Activated CD8-positive, alpha-beta memory T cell treated with anti-CD3 and anti-CD28 coated beads for 36 hours (primary cell): Measurements from ENCODE around the gene GSAP. TPM values are rescaled to one million over a fixed set of nuclear protein-coding genes. Genes with fewer than 3 reads are reported as not detected.

Experiments used
- CTCF ChIA-PET: fragments of 350-600 bp; sonication (Branson Sonifier 250); formaldehyde crosslinking; loops from one replicate; lab custom pipeline; 2021; ENCODE audit warnings: antibody characterized with exemption; lab: Charles Lee
- POLR2A ChIA-PET: fragments of 350-600 bp; sonication (Branson Sonifier 250); formaldehyde crosslinking; loops from one replicate; lab custom pipeline; 2021; ENCODE audit warnings: antibody characterized with exemption; lab: Charles Lee
- total RNA-seq, 2 experiments: library from RNA; stranded (reverse); gene quantifications; one replicate each; pipeline ENCODE4 v1.2.3, GENCODE V29; 2021

The GSAP gene
- total RNA-seq, 2 experiments from 2014 or later = 0.78 to 1.6 TPM

- CTCF ChIA-PET = no interaction called here
- POLR2A ChIA-PET = no interaction called here
Measured at GRCh38 chr7:77316219-77316978, 99.8 kb downstream of the GSAP start.

GRCh38 chr7:77315182-77315591 is 101.0 kb downstream of the GSAP start:
- ChIA-PET CTCF (interaction anchor here (1.1 kb wide), 1 partner anchor 32 kb away, joined by 3 read pairs; no protein-coding TSS in a partner anchor), POLR2A (no interaction called here)

GRCh38 chr7:77313876-77314480 is 102.2 kb downstream of the GSAP start:
- ChIA-PET POLR2A (no interaction called here), CTCF (interaction anchor here (1.1 kb wide), 1 partner anchor 31 kb away, joined by 3 read pairs; no protein-coding TSS in a partner anchor)

- POLR2A ChIA-PET = interaction anchor here (0.7 kb wide), 1 partner anchor 67 kb away, joined by 4 read pairs; no protein-coding TSS in a partner anchor
Measured at GRCh38 chr7:77313085-77313484, 103.1 kb downstream of the GSAP start.

GRCh38 chr7:77310982-77311381 is 105.2 kb downstream of the GSAP start:
- ChIA-PET POLR2A (no interaction called here), CTCF (no interaction called here)

More at GRCh38 chr7:77313085-77313484, 103.1 kb downstream of the GSAP start:
- CTCF ChIA-PET = no interaction called here

- POLR2A ChIA-PET = no interaction called here
- CTCF ChIA-PET = no interaction called here
Measured at GRCh38 chr7:77309714-77310220, 106.4 kb downstream of the GSAP start.

GRCh38 chr7:77308792-77309191 is 107.4 kb downstream of the GSAP start:
- POLR2A ChIA-PET = no interaction called here
- CTCF ChIA-PET = no interaction called here

- CTCF ChIA-PET = no interaction called here
- POLR2A ChIA-PET = no interaction called here
Measured at GRCh38 chr7:77306231-77307067, 109.7 kb downstream of the GSAP start.

- ChIA-PET CTCF (interaction anchor here (0.8 kb wide), 1 partner anchor 194 kb away, joined by 3 read pairs; no protein-coding TSS in a partner anchor), POLR2A (no interaction called here)
Measured at GRCh38 chr7:77295549-77295948, 120.6 kb downstream of the GSAP start.

- CTCF ChIA-PET = no interaction called here
- POLR2A ChIA-PET = no interaction called here
Measured at GRCh38 chr7:77293046-77293445, 123.1 kb downstream of the GSAP start.

GRCh38 chr7:77290425-77290824 is 125.7 kb downstream of the GSAP start:
- ChIA-PET CTCF (no interaction called here), POLR2A (no interaction called here)

- CTCF ChIA-PET = no interaction called here
- POLR2A ChIA-PET = no interaction called here
Measured at GRCh38 chr7:77289387-77289786, 126.8 kb downstream of the GSAP start.

- CTCF ChIA-PET = no interaction called here
- POLR2A ChIA-PET = no interaction called here
Measured at GRCh38 chr7:77288676-77289320, 127.4 kb downstream of the GSAP start.

- POLR2A ChIA-PET = no interaction called here
- CTCF ChIA-PET = interaction anchor here (0.6 kb wide), 1 partner anchor 14 kb away, joined by 4 read pairs; no protein-coding TSS in a partner anchor
Measured at GRCh38 chr7:77284616-77285015, 131.5 kb downstream of the GSAP start.

- CTCF ChIA-PET = interaction anchor here (0.6 kb wide), 1 partner anchor 13 kb away, joined by 4 read pairs; no protein-coding TSS in a partner anchor
- POLR2A ChIA-PET = no interaction called here
Measured at GRCh38 chr7:77284005-77284404, 132.1 kb downstream of the GSAP start.

GRCh38 chr7:77282897-77283296 is 133.3 kb downstream of the GSAP start:
- ChIA-PET CTCF (interaction anchor here (1.2 kb wide), 1 partner anchor 32 kb away, joined by 3 read pairs; no protein-coding TSS in a partner anchor), POLR2A (no interaction called here)

GRCh38 chr7:77281780-77282478 is 134.2 kb downstream of the GSAP start:
- ChIA-PET POLR2A (no interaction called here), CTCF (no interaction called here)

- ChIA-PET POLR2A (no interaction called here), CTCF (no interaction called here)
Measured at GRCh38 chr7:77276120-77276519, 140.0 kb downstream of the GSAP start.
